Left lung (tissue), 10 donors: Measurements from ENCODE around the gene IRF9. TPM values are rescaled to one million over a fixed set of nuclear protein-coding genes. Genes with fewer than 3 reads are reported as not detected.
A peak's percentile ranks its signal among the peaks of the same experiment; 100 is the strongest.

Experiments
- ATAC-seq: fragments of 200-7000 bp; cut with Tn5 transposase; one replicate; pipeline ENCODE4 v1.9.1; 2020; ENCODE audit warnings: moderate library complexity
- DNase-seq, 4 donors: peaks; one replicate each; pipeline ENCODE4 v3.0.0-alpha.2; 2013 to 2020
- H3K27ac ChIP-seq, 2 donors: fragments of 200-600 bp; sonication (generic) in 1 of 2; one replicate each; pipeline versions ENCODE4 v1.5.0 to v1.8.0; 2020 to 2021
- H3K27me3 ChIP-seq, 2 donors: fragments of 200-600 bp; sonication (generic) in 1 of 2; one replicate each; pipeline versions ENCODE4 v1.5.0 to v1.8.0; 2020 to 2021
- H3K36me3 ChIP-seq, 2 donors: fragments of 200-600 bp; sonication (generic) in 1 of 2; one replicate each; pipeline versions ENCODE4 v1.5.0 to v1.8.0; 2020 to 2021
- H3K4me1 ChIP-seq, 2 donors: fragments of 200-600 bp; one replicate each; pipeline ENCODE4 v1.8.0; 2021
- H3K4me3 ChIP-seq, 2 donors: fragments of 200-600 bp; sonication (generic) in 1 of 2; one replicate each; pipeline versions ENCODE4 v1.5.0 to v1.8.0; 2020 to 2021; ENCODE audit warnings: mild to moderate bottlenecking in 1 of 2
- H3K9me3 ChIP-seq, 2 donors: fragments of 200-600 bp; sonication (generic) in 1 of 2; one replicate each; pipeline versions ENCODE4 v1.5.0 to v1.8.0; 2020 to 2021
- intact Hi-C, 2 donors: fragments of 100-400 bp; cut with DNase I; formaldehyde crosslinking; loops; one replicate each; pipeline versions ENCODE4 v1.11.2 to v1.14.2; 2022
- polyA plus RNA-seq, 6 donors: library from polyadenylated mRNA; unstranded; fragments of 120-200 nt; gene quantifications; one replicate each; pipeline ENCODE4 v1.2.1, GENCODE V29; 2013; ENCODE audit not compliant: insufficient read length in 6 of 6
- total RNA-seq, 2 donors: library from RNA; stranded (reverse); fragmentation: NEBNext Ultra II Directional; extraction: Animal tissue kit (Norgen Biotek cat#: 25700); gene quantifications; one replicate each; pipeline ENCODE4 v1.2.1, GENCODE V29; 2021
- TF ChIP-seq, protein P1 (sequence below), 2 donors: fragments of 200-600 bp; sonication (generic) in 1 of 2; IDR thresholded peaks; one replicate each; pipeline versions ENCODE4 v1.5.0 to v1.8.0; 2021; ENCODE audit warnings: antibody characterized with exemption in 2 of 2
- donor health status: DM: no; HTN: yes; CAD: no.
- donor health status: DM: no; HTN: no; CAD: no.

The IRF9 gene
- total and polyA plus RNA-seq, 8 donors: 53.4 to 131 (median 64.3) TPM

DNA sequence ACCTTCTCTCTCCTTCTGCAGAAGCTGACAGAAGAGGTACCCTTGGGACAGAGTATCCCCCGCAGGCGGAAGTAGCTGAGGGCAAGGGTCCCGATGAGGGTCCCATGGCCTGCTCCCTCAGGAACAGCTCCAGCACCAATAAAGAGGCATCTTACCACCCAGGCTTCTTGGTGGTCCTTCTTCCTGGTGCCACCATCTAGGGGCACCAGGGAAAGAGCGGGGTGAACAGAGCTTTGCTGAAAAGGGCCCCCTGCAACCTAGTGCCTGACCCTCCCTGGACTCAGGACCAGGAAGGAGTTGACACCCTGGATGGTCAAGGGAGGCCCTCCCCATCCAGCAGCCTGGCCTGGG lies 591 bp upstream of the IRF9 start:
- H3K4me3 ChIP-seq: no peak overlapping the region
- TF ChIP-seq, protein P1, sequence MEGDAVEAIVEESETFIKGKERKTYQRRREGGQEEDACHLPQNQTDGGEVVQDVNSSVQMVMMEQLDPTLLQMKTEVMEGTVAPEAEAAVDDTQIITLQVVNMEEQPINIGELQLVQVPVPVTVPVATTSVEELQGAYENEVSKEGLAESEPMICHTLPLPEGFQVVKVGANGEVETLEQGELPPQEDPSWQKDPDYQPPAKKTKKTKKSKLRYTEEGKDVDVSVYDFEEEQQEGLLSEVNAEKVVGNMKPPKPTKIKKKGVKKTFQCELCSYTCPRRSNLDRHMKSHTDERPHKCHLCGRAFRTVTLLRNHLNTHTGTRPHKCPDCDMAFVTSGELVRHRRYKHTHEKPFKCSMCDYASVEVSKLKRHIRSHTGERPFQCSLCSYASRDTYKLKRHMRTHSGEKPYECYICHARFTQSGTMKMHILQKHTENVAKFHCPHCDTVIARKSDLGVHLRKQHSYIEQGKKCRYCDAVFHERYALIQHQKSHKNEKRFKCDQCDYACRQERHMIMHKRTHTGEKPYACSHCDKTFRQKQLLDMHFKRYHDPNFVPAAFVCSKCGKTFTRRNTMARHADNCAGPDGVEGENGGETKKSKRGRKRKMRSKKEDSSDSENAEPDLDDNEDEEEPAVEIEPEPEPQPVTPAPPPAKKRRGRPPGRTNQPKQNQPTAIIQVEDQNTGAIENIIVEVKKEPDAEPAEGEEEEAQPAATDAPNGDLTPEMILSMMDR (IDR thresholded peaks at IDR 0.05): no peak
- H3K9me3 ChIP-seq: no peaks in the 10 kb centered on the region
- peaks cover 14 to 45% of the 10 kb centered on the region in 2 donors for H3K4me1 ChIP-seq
- peak overlapping the region; percentile 93 to 96 for H3K27ac ChIP-seq
- ATAC-seq: no peak
- no peak for DNase-seq
- no peaks in the 10 kb centered on the region for H3K27me3 ChIP-seq
- intact Hi-C loops: no loop called here
- peaks cover 0 to 86% of the 10 kb centered on the region in 2 donors for H3K36me3 ChIP-seq

DNA sequence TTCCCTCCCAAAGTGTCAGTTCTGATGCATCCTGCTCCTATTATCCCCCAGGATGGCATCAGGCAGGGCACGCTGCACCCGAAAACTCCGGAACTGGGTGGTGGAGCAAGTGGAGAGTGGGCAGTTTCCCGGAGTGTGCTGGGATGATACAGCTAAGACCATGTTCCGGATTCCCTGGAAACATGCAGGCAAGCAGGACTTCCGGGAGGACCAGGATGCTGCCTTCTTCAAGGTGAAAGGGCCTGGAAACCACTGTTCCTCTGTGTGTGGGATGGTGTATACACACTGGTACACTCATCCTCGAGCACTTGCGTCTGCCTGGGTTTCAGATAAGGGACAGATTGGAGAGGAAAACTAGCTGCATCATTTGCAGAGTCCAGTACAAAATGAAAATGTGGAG lies 1.0 kb downstream of the IRF9 start:
- peak overlapping the region in 1 of 2 donors; percentile 96 for H3K27ac ChIP-seq
- intact Hi-C loops: no loop called here

DNA sequence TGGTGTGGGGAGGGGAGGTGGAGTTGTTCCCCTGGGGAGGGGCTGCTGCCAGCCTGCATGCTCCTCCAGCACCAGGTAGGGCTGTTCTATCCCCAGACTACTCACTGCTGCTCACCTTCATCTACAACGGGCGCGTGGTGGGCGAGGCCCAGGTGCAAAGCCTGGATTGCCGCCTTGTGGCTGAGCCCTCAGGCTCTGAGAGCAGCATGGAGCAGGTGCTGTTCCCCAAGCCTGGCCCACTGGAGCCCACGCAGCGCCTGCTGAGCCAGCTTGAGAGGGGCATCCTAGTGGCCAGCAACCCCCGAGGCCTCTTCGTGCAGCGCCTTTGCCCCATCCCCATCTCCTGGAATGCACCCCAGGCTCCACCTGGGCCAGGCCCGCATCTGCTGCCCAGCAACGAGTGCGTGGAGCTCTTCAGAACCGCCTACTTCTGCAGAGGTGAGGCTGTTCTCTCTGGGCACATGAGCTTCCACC lies 3.5 kb downstream of the IRF9 start:
- Histone ChIP-seq H3K4me3 (no peak overlapping the region), H3K27me3 (no peaks in the 10 kb centered on the region), H3K9me3 (no peaks in the 10 kb centered on the region), H3K4me1 (peaks cover 14 to 67% of the 10 kb centered on the region in 2 donors), H3K27ac (no peak overlapping the region), H3K36me3 (peaks cover 0 to 87% of the 10 kb centered on the region in 2 donors)
- ATAC-seq (no peak), DNase-seq (peak in 2 of 4 donors; percentile 20 to 79)
- TF ChIP-seq, protein P1 (IDR thresholded peaks at IDR 0.05): no peak
- intact Hi-C loops: no loop called here

More for the DNA sequence above, 1.0 kb downstream of the IRF9 start:
- peak in 1 of 4 donors; percentile 53 for DNase-seq
- Histone ChIP-seq H3K4me3 (peak overlapping the region; percentile 80 to 87), H3K27me3 (no peaks in the 10 kb centered on the region), H3K9me3 (no peaks in the 10 kb centered on the region), H3K4me1 (peaks cover 14 to 61% of the 10 kb centered on the region in 2 donors), H3K36me3 (peaks cover 0 to 86% of the 10 kb centered on the region in 2 donors)
- TF ChIP-seq, protein P1 (IDR thresholded peaks at IDR 0.05): no peak
- ATAC-seq: no peak

DNA sequence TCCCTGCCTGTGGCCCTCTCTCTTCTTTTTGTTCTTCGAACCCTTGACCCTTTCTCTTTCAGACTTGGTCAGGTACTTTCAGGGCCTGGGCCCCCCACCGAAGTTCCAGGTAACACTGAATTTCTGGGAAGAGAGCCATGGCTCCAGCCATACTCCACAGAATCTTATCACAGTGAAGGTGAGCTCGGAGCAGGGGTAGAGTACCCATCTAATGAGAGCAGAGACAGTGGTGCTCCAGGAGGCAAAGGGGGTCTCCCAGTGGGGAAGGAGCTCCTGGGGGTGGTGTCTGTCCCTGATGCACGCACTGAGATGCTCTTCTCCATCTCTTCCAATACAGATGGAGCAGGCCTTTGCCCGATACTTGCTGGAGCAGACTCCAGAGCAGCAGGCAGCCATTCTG lies 4.7 kb downstream of the IRF9 start:
- TF ChIP-seq, protein P1 (IDR thresholded peaks at IDR 0.05): no peak
- Histone ChIP-seq H3K27me3 (no peaks in the 10 kb centered on the region), H3K36me3 (peaks cover 0 to 86% of the 10 kb centered on the region in 2 donors), H3K4me3 (no peak overlapping the region), H3K27ac (peak overlapping the region in 1 of 2 donors; percentile 74), H3K4me1 (peaks cover 14 to 66% of the 10 kb centered on the region in 2 donors), H3K9me3 (no peaks in the 10 kb centered on the region)
- no peak for ATAC-seq
- intact Hi-C loops: no loop called here
- peak in 1 of 4 donors; percentile 23 for DNase-seq

DNA sequence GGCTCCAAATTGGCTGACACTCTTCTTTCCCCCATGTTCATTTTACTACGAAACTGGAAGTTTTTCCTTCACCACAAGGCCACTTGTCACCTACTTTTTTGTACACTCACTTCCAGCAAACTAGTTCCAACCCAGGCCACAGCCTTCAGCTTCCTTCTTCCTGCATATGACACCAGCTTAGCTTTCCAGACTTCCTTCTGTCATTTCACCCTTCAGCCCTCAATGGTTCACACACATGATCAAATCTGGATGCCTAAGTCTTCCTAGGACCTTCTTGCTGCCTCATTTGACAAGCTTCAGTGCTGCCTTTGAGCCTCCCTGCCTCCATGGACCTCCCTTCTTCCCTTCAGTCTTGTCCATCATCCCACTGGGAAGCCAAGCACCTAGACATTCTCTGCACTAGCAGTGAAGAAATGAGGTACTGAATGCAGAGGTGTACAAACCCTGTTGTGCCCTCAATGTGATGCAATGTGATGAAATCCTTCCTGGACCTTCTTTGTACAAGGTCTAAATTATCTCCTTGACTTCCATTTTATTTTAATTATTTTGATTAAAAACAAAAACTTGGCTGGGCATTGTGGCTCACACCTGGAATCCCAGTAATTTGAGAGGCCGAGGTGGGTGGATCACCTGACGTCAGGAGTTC lies 6.5 kb downstream of the IRF9 start:
- no peak overlapping the region for H3K4me3 ChIP-seq
- ATAC-seq (no peak), DNase-seq (no peak)
- H3K27me3 ChIP-seq: no peaks in the 10 kb centered on the region
- peak overlapping the region in 1 of 2 donors; percentile 74 for H3K27ac ChIP-seq
- peaks cover 7 to 70% of the 10 kb centered on the region in 2 donors for H3K4me1 ChIP-seq
- intact Hi-C loops: no loop called here
- peaks cover 0 to 87% of the 10 kb centered on the region in 2 donors for H3K36me3 ChIP-seq
- H3K9me3 ChIP-seq: no peaks in the 10 kb centered on the region
- TF ChIP-seq, protein P1 (IDR thresholded peaks at IDR 0.05): no peak
